AG04449 (cell line): Measurements from ENCODE around the gene INSIG2.

ENCODE experiments used
- CTCF ChIA-PET: fragments of 350-600 bp; formaldehyde crosslinking; extraction: SDS; loops from one replicate; lab custom pipeline; 2021; ENCODE audit warnings: antibody characterized with exemption; lab: Yijun Ruan, JAX
- POLR2A ChIA-PET: fragments of 400-600, 350-600 bp; formaldehyde crosslinking; extraction: SDS; loops from one replicate; lab custom pipeline; 2020; ENCODE audit warnings: antibody characterized with exemption, inconsistent platforms; lab: Yijun Ruan, JAX
- DNase-seq: peaks from one replicate; pipeline ENCODE4 v3.0.0-alpha.2; 2010; ENCODE audit warnings: low read depth, low spot score
- H3K4me3 ChIP-seq: 2 replicates; pipeline ENCODE4 v1.5.1; 2011; ENCODE audit warnings: low read depth, mild to moderate bottlenecking, control low read depth, low read length
- TF ChIP-seq, protein P1 (sequence below): IDR thresholded peaks from one replicate; pipeline ENCODE4 v1.5.1; 2011; ENCODE audit warnings: mild to moderate bottlenecking, moderate library complexity, low read length, control low read depth, inconsistent platforms; ENCODE audit not compliant: insufficient read depth; ENCODE audit errors: missing control alignments

Gene INSIG2

GRCh38 chr2:118131771-118132170 lies 43.5 kb downstream of the INSIG2 start:
- DNase-seq, result no peak
- TF ChIP-seq, protein P1, sequence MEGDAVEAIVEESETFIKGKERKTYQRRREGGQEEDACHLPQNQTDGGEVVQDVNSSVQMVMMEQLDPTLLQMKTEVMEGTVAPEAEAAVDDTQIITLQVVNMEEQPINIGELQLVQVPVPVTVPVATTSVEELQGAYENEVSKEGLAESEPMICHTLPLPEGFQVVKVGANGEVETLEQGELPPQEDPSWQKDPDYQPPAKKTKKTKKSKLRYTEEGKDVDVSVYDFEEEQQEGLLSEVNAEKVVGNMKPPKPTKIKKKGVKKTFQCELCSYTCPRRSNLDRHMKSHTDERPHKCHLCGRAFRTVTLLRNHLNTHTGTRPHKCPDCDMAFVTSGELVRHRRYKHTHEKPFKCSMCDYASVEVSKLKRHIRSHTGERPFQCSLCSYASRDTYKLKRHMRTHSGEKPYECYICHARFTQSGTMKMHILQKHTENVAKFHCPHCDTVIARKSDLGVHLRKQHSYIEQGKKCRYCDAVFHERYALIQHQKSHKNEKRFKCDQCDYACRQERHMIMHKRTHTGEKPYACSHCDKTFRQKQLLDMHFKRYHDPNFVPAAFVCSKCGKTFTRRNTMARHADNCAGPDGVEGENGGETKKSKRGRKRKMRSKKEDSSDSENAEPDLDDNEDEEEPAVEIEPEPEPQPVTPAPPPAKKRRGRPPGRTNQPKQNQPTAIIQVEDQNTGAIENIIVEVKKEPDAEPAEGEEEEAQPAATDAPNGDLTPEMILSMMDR, result no peak
- no peak overlapping the region for H3K4me3 ChIP-seq
- ChIA-PET POLR2A (no interaction called here), CTCF (no interaction called here)

- CTCF ChIA-PET, result no interaction called here
- TF ChIP-seq, protein P1, result no peak
- no peak for DNase-seq
- POLR2A ChIA-PET, result no interaction called here
- no peak overlapping the region for H3K4me3 ChIP-seq
These were observed 45.6 kb downstream of the INSIG2 start for GRCh38 chr2:118133916-118134315.

DNA sequence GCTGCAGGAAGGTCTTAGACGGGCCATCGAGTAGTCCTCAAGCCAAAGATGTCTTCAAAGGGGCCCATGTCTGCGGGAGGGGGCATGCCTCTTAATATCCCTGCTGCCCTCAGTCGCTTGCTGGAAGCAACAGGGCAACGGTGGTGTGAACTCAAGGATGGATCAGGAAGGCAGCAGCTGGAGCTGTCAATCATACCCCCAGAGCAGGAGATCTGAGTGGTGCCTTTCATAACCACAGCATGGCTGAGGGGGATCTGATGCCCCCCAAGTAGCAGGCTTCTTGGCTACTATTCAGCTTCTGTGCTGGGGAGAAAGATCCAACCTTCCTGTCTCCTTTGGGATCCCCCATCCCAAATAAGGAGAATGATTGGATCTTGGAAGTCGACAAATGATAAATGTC lies 46.4 kb downstream of the INSIG2 start:
- POLR2A ChIA-PET, result no interaction called here
- TF ChIP-seq, protein P1, result no peak
- CTCF ChIA-PET, result no interaction called here
- no peak overlapping the region for H3K4me3 ChIP-seq
- DNase-seq, result no peak

DNA sequence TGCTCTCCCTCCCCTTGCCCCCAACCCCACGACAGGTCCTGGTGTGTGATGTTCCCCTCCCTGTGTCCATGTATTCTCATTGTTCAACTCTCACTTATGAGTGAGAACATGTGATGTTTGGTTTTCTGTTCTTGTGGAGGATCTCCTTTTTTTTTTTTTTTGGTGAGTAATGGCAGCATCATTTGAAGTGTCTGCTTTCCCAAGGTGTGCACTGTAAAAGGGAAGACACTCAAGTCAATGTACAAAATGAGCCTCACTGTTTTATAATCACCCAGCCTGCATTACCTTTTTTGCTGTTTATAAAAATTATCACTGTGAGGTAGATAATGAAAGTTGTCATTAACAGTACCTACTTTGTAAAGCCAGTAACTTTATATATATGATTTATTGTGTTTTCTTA lies 56.9 kb downstream of the INSIG2 start:
- ChIA-PET POLR2A (no interaction called here), CTCF (no interaction called here)
- no peak overlapping the region for H3K4me3 ChIP-seq
- TF ChIP-seq, protein P1, result no peak
- no peak for DNase-seq

DNA sequence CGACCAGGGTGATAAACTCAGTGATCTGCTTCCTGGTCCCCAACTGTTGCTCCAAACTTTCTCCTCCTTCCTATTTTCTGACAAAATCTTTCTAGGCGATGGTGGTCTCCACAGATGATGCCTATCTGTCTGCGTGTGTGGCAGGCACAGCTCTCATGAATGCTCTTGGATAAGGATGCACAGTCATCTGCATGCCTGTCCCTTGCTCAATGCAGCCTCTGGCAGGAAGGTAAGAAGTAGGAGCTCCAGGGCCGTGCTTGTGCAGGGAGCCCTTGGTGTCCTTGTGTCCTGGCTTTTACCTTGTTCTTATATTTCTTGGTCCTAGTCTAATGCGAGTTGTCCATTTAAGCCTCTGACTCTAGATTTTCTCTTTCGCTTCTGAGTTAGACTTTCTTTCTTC lies 57.5 kb downstream of the INSIG2 start:
- no peak overlapping the region for H3K4me3 ChIP-seq
- TF ChIP-seq, protein P1, result no peak
- CTCF ChIA-PET, result no interaction called here
- POLR2A ChIA-PET, result no interaction called here
- DNase-seq, result no peak

- H3K4me3 ChIP-seq, result no peak overlapping the region
- POLR2A ChIA-PET, result no interaction called here
- CTCF ChIA-PET, result no interaction called here
- TF ChIP-seq, protein P1, result no peak
- no peak for DNase-seq
These were observed 58.3 kb downstream of the INSIG2 start for GRCh38 chr2:118146315-118147283.
